CD4-positive, alpha-beta T cell treated with Interferon alpha-2 for 1 hour (primary cell): ENCODE data around the gene KCNQ5.

Source experiments
- DNase-seq, 2 donors: peaks; one replicate each; pipeline ENCODE4 v3.0.0-alpha.2; 2020 to 2022

KCNQ5 gene

DNA sequence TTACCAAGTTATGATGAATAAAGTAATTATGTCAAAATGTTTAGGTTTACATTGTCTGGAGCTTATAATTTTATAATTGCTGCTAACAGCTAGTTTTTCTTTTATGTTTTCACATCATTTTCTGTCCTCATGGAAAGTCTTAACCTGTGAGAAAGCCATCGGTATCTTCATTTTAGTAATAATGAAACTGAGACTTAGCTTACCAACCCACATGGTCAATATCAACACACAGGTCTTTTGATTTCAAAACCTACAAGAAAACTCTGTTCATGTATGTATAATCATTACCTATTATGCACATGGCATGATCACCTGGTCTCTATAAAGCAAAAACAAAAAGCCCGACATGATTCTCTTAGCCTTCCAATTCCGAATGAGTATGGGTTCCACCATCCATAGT lies 61.9 kb downstream of the KCNQ5 start:
- DNase-seq = no peak

GRCh38 chr6:72689107-72689954 lies 67.5 kb downstream of the KCNQ5 start:
- DNase-seq = no peak

GRCh38 chr6:72691249-72691648 lies 69.4 kb downstream of the KCNQ5 start:
- no peak for DNase-seq

GRCh38 chr6:72696055-72696454 lies 74.2 kb downstream of the KCNQ5 start:
- DNase-seq = no peak

- DNase-seq = no peak
Measured at GRCh38 chr6:72699159-72699558, 77.3 kb downstream of the KCNQ5 start.

DNA sequence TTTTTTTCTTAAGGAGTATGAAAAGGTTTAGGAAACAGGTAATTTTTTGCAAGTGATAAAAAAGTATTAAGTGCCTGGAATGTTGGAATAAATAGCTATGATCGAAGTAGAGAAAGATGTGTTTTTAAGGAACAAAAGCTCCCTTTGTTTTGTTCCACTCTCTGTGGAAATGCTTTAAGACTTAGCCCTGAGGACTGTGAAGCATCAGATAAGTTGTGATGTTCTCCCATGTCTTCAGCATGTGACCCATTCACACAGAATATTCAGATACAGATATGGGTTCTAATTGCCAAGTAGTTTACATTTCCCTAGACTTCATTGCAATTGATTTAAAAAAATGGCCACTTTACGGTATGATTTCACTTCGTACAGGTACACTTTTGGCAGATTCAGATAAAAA lies 80.6 kb downstream of the KCNQ5 start:
- no peak for DNase-seq

- no peak for DNase-seq
Measured at GRCh38 chr6:72703093-72703492, 81.2 kb downstream of the KCNQ5 start.

- DNase-seq = no peak
Measured at GRCh38 chr6:72704979-72705378, 83.1 kb downstream of the KCNQ5 start.

- no peak for DNase-seq
Measured at GRCh38 chr6:72709431-72709830, 87.6 kb downstream of the KCNQ5 start.

DNA sequence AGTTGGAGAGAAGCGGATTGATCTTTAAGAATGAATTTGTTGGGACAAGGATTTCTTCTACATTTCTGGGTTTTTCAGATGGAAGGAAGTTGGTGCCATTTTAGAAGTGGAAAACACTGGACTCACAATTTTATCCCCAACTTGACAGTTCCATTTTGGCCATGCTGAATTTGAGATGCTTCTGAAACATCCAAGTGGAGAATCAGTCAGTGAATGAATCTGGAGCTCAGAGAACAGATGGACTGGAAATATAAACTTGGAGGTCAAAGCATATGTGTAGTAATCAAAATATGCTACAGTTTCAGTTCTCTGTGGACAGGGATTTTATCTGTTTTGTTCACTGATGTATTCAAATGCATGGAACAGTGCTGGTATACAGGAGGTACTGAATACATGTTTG lies 89.9 kb downstream of the KCNQ5 start:
- DNase-seq = no peak

GRCh38 chr6:72712910-72713309 lies 91.0 kb downstream of the KCNQ5 start:
- DNase-seq = no peak

DNA sequence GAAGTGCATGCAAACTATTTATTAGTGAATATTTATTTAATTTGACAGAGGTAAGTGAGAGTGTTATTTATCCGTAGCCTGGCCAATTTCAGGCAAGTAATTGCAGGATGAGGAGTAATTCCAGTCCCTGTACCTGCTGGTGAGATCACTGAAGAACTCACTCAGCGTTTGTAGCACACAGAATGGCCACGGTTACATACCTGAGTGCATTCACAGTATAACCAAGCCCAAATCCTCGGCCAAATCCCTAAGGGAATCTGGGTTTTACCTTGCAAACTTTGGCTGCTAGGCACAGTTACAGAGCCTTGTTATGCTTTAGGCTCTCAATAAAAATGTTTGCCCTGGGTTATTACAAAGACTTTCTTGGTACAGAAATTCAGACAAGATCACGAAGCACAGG lies 93.3 kb downstream of the KCNQ5 start:
- DNase-seq = no peak

GRCh38 chr6:72716916-72717315 lies 95.1 kb downstream of the KCNQ5 start:
- no peak for DNase-seq

DNA sequence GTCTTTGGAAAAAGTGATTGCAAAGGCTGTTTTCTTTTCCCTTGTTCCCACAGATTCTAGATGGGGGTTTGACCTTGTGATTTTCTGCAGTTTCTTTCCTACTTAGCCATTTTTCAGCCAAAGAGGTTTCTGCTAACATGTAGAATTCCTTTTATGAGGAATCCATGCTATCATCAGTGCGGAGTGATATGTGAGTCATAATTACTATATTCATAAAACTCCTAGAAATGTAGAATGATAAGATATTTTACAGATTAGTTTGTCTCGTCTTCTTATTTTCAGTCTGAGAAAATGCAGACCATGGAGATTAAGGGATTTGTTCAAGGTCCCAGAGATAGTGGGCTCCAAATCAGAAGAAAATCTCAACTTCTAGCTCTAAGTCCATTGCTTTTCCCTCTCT lies 98.6 kb downstream of the KCNQ5 start:
- no peak for DNase-seq

DNA sequence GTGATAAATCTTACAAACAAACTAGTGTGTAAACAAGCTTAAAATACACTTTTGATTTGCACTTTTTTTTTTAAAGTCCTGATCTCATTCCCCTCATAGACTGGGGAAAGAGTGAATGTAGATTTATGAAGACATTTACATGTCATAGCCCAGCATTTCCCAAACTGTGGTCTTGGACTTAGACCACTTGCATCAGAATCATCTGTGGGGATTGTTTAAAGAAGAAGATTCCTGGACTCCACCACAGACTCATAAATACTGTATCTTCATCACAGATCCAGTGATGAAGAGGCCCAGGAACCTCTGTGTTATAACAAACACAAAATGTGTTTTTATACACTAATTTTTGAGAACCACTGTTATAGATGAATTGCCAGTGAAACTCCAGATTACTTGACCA lies 99.5 kb downstream of the KCNQ5 start:
- no peak for DNase-seq

GRCh38 chr6:72724545-72724944 lies 102.7 kb downstream of the KCNQ5 start:
- no peak for DNase-seq

- DNase-seq = no peak
Measured at GRCh38 chr6:72728706-72729343, 107.0 kb downstream of the KCNQ5 start.

DNA sequence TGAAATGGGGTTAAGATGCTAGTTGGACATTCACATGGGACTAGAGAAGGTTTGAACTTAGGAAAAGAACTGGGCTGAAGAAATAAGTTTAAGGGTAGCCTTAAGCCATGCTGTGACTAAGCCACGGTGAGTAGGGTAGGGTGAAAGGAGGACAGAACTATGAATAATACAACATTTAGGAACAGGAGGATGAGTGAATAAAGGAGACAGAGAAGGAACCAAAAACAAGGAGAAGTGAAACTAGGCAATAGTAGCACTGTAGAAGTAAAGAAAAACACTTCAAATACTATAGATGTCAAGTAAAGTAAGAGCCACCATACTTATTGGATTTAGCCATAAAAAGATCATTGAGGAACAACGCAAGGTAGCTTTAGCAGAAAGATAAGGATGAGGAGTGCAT lies 111.2 kb downstream of the KCNQ5 start:
- DNase-seq = no peak

- DNase-seq = no peak
Measured at GRCh38 chr6:72738091-72738490, 116.2 kb downstream of the KCNQ5 start.

DNA sequence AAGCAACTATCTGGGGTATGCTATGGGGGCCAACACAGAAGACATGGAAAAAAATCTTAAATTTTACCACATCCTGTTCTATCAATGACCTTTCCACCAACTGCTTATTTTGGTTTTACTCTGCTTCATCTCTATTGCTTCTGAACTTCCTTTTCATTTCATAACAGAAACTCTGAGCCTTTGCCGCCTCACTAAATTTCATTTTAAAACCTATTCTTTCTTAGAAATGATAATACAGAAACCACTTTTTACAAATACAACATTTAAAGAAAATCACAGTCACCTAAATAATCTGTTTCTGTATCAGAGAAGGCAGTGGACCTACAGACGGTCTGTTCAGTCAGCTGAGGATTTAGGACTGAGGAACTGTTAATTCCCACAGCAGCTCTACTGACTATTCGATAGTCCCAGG lies 117.5 kb downstream of the KCNQ5 start:
- no peak for DNase-seq

GRCh38 chr6:72740135-72740534 lies 118.3 kb downstream of the KCNQ5 start:
- DNase-seq = no peak

DNA sequence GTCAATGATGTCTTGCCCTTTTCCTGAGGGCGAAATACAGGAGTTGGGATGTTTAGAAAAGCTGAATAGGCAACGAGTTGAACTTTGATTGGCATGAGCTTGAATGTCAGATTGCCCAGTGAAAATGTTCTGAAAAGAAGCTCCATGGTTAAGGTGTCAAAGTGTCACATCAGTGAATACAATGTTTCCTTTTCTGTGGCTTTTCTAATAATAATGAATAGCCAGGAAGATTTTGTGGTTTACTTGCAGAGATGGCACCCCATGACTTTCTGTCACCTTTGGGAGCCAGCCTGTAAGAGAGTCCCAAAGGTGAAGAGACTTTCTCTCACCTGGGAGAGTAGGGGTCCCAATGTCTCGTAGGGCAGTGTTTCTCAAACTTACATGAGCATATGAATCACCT lies 119.2 kb downstream of the KCNQ5 start:
- DNase-seq = no peak

DNA sequence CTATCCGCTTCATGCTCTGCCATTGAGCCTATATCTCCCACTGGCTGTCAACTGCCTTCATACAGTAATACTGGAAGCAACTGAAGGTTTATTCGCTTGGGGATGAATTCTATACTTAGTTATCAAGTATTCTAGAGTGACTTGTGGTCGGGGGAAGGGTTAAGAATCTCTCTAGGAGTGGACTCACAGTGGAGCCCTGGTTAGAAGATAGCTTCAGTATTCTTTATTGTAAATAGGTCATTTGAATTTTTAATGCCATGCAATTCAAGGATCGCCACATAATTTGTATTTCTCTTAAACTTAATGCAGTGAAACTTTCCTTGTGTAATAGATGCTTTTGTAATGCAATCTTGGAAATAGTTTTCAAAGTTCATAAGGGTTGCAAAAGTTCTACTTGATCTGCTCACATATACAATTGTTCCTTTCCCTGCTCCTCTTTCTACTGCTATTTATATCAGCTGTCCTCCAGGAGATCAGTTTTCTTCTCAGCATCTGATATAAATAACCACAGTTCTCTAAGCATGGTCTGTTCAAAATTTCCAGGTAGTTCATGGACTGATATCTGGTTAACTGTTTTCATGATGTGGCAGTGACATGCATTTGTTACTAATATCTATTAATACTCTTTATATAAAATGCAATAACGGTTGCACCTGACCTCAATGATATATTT lies 120.3 kb downstream of the KCNQ5 start:
- no peak for DNase-seq

DNA sequence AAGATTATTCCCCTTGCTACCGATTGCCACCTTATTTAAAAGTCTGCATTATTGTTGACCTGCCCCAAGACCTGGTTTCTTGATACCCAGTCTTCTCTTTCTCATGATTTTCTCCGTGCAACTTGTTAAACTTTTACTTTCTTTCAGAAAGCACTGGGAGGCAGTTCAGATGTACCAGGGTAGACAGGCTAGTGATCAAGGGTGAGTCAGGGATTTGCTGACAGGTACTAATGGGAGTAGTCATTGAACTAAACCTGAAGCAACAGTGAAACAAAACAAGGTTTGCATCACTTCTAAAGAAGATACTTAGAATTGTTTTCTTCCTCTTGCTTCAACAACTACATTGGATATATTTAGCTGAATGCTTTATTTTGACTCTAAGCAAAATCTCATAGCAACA lies 124.4 kb downstream of the KCNQ5 start:
- no peak for DNase-seq
